GM19397 (cell line): Measurements from ENCODE around the gene SLC7A8.
"Not testable (repeated sequence)": the region's sequence is repeated elsewhere in the genome, so short reads cannot be mapped to it uniquely, and the experiment has no call there.

Experiments
- ATAC-seq: cut with Tn5 transposase; IDR thresholded peaks from one replicate; pipeline ENCODE4 v1.9.1; 2021; ENCODE audit warnings: mild to moderate bottlenecking, moderate library complexity; ENCODE audit not compliant: unreplicated experiment

SLC7A8 gene

DNA sequence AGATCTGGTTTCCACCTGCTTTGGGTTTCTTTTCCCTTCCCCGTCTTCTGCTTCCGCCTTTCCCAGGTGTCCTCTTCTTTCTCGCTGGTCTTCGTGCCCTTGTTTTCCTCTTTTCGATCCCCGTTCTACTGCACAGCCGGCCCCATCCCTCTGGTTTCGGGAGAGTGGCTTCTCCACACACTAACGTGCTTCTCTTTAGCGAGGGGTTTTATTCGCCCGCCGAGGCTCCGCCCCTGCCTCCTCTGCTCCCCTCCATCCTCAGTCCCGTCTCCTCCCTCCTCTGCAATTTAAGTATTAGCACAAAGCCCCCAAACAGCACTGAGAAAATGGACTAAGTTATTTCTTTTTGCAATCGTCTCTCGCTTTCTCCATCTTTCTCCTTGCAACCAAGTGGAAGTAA lies at the start of gene SLC7A8:
Gene SLC7A8, minus strand, starts transcription at position 182 of the 400 bp plus-strand sequence. CDS start 746 bp downstream, outside the sequence.
- ATAC-seq = no peak

GRCh38 chr14:23232241-23232808 lies 48.9 kb upstream of the SLC7A8 start:
- ATAC-seq = not testable (repeated sequence)

DNA sequence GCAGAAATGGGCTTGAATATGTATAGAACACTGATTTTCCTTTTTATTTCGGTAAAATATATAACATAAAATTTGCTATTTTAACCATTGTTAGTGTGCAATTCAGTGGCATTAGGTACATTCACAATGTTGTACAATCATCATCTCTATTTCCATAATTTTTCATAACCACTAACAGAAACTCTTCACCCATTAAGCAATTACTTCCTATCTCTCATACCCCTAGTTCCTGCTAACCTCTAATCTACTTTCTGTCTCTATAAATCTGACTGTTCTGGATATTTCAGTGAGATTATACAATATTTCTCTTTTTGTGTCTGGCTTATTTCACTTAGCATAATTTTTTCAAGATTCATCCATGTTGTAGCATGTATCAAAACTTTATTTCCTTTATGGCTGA lies 45.4 kb upstream of the SLC7A8 start:
- ATAC-seq = no peak

DNA sequence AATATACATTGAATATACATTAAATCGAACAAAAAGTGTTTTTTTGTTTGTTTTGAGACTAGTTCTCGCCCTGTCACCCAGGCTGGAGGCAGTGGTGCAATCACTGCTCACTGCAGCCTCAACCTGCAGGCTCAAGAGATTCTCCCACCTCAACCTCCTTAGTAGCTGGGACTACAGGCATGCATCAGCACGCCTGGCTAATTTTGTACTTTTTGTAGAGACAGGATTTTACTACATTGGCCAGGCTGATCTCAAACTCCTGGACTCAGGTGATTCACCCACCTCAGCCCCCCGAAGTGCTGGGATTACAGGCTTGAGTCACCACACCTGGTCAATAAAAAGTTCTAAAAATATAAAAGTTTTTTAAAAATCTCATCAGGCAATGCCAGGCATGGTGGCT lies 44.1 kb upstream of the SLC7A8 start:
- ATAC-seq = no peak

DNA sequence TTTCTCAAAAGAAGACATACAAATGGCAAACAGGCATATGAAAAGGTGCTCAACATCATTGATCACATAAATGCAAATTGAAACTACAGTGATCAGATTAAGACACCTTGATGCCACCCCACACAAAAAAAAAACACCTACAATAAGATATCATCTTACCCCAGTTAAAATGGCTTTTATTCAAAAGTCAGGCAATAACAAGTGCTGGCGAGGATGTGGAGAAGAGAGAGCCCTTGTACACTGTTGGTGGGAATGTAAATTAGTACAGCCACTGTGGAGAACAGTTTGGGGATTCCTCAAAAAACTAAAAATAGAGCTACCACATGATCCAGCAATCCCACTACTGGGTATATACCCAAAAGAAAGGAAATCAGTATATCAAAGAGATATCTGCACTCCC lies 41.5 kb upstream of the SLC7A8 start:
- not testable (repeated sequence) for ATAC-seq

DNA sequence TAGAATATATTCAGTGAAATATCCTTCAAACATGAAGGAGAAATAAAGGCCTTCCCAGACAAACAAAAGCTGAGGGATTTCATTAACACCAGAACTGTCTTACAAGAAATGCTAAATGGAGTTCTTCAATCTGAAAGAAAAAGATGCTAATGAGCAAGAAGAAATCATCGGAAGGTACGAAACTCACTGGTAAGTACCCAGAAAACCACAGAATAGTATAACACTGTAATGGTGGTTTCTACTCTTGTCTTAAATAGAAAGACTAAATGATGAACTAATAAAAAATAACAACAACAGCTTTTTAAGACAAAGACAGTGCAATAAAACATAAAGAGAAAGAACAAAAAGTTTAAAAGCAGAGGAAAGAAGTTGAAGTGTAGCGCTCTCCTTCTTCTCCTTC lies 35.6 kb upstream of the SLC7A8 start:
- no peak for ATAC-seq

DNA sequence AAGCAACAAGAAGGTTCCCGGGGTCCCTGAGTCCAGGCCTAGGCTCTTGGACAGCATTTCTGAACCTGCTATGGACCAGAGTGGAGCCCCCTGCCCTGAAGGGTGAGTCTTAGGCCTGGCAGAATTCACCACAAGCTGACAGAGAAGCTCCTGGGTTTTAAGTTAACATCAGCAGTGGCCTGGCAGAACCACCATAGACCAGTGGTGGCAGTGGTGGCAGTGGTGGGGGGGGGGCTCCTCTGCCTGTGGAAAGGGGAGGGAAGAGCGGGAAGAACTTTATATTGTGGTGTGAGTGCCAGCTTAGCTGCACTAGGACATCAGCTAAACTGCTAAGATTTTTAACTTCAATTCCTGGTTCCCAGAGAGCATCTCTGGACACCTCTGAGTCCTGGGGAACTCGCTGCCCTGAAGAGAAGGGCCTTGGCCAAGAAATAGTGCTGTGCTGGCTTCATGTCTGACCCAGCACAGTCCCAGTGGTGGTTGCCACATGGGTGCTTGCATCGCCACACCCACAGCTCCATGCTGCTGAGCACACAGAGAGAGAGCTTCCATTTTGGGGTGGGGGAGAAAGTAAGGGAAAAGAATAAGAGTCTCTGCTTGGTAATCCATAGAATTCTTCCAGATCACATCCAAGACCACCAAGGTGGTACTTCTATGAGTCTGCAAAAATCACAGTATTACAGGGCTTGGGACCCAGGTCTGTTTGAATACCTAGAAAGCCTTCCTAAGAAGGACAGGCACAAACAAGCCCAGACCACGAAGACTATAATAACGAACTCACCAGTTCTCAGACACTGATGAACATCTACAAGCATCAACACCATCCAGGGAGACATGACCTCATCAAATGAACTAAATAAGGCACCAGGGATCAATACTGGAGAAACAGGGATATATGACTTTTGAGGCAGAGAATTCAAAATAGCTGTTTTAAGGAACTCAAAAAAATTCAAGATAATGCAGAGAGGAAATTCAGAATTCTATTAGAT lies 33.9 kb upstream of the SLC7A8 start:
- ATAC-seq = no peak

- no peak for ATAC-seq
Measured at GRCh38 chr14:23215421-23215820, 32.0 kb upstream of the SLC7A8 start.

DNA sequence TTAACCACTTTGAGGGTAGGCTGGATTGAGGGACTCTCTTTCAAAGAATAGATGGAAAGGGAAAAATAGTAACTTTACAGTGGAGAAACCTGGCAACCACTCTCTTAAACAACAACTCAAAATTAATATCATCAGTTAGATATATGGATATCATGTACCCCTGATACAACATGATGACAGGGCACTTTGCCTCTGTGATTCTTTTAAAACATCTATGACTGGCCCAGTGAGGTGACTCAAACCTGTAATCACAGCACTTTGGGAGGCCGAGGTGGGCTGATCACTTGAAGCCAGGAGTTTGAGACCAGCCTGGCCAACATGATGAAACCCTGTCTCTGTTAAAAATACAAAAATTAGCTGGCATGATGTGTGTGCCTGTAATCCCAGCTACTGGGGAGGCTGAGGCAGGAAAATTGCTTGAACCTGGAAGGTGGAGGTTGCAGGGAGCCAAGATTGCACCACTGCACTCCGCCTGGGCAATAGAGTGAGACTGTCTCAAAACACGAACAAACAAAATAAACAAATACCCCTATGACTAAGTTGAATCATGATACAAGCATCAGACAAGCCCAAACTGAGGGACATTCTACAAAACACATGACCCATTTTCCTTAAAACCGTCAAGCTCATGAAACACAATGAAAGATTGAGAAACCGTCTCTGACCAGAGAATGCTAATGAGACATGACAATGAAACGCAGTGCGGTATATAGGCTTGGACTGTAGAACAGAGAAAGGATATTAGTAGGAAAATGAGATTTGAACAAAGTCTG lies 26.4 kb upstream of the SLC7A8 start:
- ATAC-seq = no peak

DNA sequence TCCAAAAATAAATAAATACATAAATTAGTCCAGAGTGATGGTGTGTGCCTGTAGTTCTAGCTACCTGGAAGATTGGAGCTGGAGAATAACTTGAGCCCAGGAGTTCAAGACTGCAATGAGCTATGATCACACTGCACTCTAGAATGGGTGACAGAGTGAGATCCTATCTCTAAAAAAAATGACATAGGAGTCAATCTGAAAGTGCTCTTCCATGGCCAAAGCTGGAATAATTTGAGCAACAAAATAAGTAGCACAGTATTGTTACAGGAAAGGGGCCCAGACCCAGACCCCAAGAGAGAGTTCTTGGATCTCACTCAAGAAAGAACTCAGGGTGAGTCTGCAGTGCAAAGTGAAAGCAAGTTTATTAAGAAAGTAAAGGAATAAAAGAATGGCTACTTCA lies 24.9 kb upstream of the SLC7A8 start:
- no peak for ATAC-seq

DNA sequence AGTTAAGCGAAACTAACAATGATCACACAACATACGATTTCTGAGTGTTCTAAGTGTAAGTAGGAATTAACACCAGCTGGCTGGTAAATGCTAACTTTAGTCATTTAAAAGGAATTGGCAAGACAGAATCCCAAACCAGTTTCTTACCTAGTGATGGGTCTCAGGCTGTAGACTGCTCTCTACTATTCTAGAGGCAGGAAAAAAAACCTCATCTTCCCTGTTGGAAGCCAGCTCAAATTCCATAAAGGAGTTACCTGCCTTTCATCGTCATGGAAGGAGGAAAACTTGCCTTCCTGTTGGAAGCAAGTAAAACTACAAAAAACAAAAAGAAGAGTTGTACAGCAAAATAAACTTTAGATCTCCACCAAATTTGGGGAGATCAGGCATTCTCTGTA lies 23.7 kb upstream of the SLC7A8 start:
- ATAC-seq = no peak

DNA sequence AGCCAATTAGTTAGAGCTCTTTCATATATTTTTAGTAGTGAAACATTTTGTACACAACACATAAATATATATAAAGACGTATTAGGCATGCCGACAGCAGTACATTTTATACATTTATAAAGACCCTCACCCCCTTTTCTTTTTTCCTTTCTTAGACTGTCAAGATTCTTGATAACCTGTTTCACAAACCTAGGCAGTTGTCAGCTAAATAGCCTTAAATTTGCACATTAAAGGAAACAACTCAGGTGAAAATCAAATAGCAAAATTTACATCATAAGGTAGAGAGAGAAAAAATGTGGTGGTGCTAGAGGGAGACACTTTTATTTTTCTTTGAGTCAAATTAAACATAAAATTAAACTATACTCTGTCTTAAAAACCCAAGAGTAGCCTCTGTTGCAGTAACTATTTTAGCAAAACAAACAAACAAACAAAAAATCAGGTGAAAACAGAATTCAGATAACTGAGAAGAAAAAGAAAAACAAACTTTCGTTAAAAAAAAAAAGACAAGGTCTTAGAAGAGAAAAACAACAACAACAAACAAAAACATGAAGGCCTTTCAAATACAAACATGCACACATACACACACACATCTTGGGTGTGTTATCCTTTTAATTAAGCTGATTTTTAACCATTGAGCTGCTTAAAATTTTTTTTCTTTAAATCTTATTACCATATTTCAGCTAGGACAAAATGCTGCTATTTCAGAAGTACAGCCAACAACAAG lies 23.1 kb upstream of the SLC7A8 start:
- ATAC-seq = no peak

GRCh38 chr14:23202001-23202400 lies 18.5 kb upstream of the SLC7A8 start:
- ATAC-seq = no peak

DNA sequence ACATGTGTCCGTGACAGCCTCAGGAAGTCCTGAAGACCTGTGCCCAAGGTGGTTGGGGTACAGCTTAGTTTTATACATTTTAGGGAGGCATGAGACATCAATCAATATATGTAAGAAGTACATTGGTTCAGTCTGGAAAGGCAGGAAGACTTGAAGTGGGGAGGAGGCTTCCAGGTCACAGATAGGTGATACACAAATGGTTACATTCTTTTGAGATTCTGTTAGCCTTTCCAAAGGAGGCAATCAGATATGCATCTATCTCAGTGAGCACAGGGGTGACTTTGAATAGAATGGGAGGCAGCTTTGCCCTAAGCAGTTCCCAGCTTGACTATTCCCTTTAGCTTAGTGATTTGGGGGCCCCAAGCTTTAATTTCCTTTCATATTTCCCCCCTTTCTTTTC lies 15.7 kb upstream of the SLC7A8 start:
- not testable (repeated sequence) for ATAC-seq

DNA sequence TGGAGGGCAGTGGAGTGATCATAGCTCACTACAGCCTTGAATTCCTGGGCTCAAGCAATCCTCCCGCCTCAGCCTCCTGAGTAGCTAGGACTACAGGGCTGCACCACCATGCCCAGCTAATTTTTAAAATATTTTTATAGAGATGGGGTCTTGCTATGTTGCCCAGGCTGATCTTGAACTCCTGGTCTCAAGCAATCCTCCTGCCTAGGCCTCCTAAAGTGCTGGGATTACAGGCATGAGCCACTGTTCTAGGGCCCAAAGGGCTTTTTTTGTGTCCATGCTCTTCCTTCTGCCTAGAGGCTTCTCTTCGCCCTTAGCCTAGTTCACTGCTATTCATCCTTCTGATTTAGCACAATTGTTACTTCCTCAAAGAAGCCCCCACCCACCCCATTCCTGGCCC lies 13.0 kb upstream of the SLC7A8 start:
- not testable (repeated sequence) for ATAC-seq

DNA sequence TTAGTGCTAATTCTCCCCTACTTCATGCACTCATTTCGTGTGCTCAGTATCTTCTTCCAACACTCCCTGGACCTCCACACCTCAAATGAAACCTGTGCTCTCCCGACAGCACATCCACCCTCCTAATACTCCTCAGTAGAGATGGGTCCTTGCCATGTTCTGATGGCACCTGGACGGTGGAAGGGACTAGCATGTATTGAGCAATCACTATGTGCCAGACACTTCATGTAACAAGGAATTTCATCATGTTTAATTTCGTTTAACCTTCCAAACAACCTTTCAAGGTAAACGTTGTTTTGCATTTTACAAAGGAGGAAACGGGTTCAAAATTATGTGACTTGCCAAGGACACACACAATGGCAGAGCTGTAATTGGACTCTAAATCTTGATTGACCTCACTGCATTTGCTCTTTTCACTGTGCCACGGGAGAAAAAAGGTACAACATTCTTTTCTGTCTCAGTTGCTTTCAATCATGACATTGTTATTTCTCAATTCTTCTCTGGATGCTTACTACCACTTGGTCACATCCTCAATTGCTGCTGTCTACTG lies 12.2 kb upstream of the SLC7A8 start:
- no peak for ATAC-seq

DNA sequence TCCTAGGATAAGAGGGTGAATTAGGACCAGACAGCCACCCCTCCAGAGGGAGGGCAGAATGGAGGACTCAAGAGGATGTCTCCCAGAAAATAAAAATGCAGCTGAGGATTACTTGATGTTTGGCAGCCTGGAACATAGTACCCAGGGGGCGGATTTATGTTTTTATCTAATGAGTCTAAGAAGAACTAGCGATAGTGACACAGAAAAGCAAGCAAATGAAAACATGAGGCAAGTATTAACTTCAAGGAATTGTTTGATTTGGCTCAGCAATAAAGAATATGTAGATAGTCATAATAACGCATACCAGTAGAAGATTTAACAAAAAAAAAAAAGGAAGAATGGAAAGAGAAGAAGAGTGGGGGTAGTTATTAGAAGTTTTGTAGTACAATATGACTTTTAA lies 10.0 kb upstream of the SLC7A8 start:
- ATAC-seq = no peak

GRCh38 chr14:23187925-23188324 lies 4.5 kb upstream of the SLC7A8 start:
- no peak for ATAC-seq

DNA sequence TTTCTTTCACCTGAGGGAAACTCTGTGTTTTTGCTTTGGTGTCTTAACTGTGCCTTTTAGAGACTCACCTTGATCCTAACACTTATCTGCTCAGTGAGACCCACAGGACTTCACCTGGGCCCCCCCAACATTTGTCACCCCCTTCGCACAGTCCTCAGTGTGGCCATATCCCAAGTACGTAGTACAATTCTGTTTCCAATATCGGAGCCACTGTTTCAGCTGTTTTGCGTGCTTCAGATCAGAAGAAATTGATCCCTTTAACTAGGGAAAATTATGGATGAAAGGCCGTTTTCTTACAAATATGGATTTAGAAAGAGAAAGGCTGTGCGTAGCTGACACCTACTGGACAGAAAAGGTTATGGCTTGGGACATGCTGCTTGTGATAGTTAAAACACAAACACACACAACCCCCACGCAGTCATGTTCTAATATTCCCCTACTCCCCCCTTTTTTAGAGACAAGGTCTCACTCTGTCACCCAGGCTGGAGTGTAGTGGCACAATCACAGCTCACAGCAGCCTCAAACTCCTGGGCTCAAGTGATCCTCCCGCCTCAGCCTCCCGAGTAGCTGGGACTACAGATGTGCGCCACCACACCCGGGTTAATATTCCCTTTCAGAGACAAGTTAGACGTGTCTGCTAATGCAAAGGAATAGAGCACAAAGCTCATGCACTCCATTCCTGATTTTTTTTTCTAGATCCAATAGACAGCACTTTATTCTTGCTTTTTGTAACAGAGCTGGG lies 3.6 kb upstream of the SLC7A8 start:
- ATAC-seq = no peak

GRCh38 chr14:23185063-23185462 lies 1.6 kb upstream of the SLC7A8 start:
- ATAC-seq = no peak
